GM19467 (cell line): ENCODE measurements around the gene DOCK8.

Source experiments
- ATAC-seq: cut with Tn5 transposase; IDR thresholded peaks from one replicate; pipeline ENCODE4 v1.9.1; 2021; ENCODE audit warnings: mild to moderate bottlenecking, moderate library complexity; ENCODE audit not compliant: unreplicated experiment

DOCK8 gene

GRCh38 chr9:450561-450960, 235.9 kb downstream of the DOCK8 start:
- ATAC-seq: no peak

GRCh38 chr9:453832-454231, 239.2 kb downstream of the DOCK8 start:
- ATAC-seq: no peak

- no peak for ATAC-seq
Observed at GRCh38 chr9:456365-456764, 241.7 kb downstream of the DOCK8 start.

GRCh38 chr9:458590-458989, 243.9 kb downstream of the DOCK8 start:
- ATAC-seq: no peak

GRCh38 chr9:459491-460444, 245.1 kb downstream of the DOCK8 start:
- no peak for ATAC-seq

GRCh38 chr9:462121-462520, 247.5 kb downstream of the DOCK8 start:
- ATAC-seq: no peak

GRCh38 chr9:462606-463005, 247.9 kb downstream of the DOCK8 start:
- no peak for ATAC-seq

- no peak for ATAC-seq
Observed at GRCh38 chr9:463455-464171, 248.9 kb downstream of the DOCK8 start.

GRCh38 chr9:466747-467146, 252.1 kb downstream of the DOCK8 start:
- no peak for ATAC-seq

GRCh38 chr9:468766-469426, 254.2 kb downstream of the DOCK8 start:
- ATAC-seq: no peak

GRCh38 chr9:469672-470551, 255.2 kb downstream of the DOCK8 start:
- ATAC-seq: peak; percentile 94

GRCh38 chr9:470552-471194, 256.0 kb downstream of the DOCK8 start:
- ATAC-seq: no peak

GRCh38 chr9:471320-471719, 256.7 kb downstream of the DOCK8 start:
- ATAC-seq: no peak

GRCh38 chr9:472479-473075, 257.9 kb downstream of the DOCK8 start:
- ATAC-seq: no peak

GRCh38 chr9:477193-477592, 262.5 kb downstream of the DOCK8 start:
- no peak for ATAC-seq

- ATAC-seq: no peak
Observed at GRCh38 chr9:479304-479970, 264.8 kb downstream of the DOCK8 start.

- ATAC-seq: no peak
Observed at GRCh38 chr9:479971-480350, 265.3 kb downstream of the DOCK8 start.

- no peak for ATAC-seq
Observed at GRCh38 chr9:482739-483138, 268.1 kb downstream of the DOCK8 start.

- no peak for ATAC-seq
Observed at GRCh38 chr9:486156-486555, 271.5 kb downstream of the DOCK8 start.
